Hepatocyte (in vitro differentiated cells): ENCODE data around the gene NAA11.

Source experiments
- EZH2 ChIP-seq: fragments of 200-600 bp; sonication (generic); IDR thresholded peaks from 2 replicates; pipeline ENCODE4 v1.6.1; 2016; ENCODE audit warnings: antibody characterized with exemption, mild to moderate bottlenecking, borderline replicate concordance
- EZH2phosphoT487 ChIP-seq: fragments of 200-600 bp; sonication (generic); IDR thresholded peaks from one replicate; pipeline ENCODE4 v1.6.1; 2018; ENCODE audit warnings: antibody characterized with exemption, mild to moderate bottlenecking, low read depth, moderate library complexity; ENCODE audit not compliant: unreplicated experiment, severe bottlenecking
- TF ChIP-seq, protein P1 (sequence below): fragments of 200-600 bp; sonication (generic); IDR thresholded peaks from 2 replicates; pipeline ENCODE4 v1.5.1; 2016; ENCODE audit warnings: antibody characterized with exemption, mild to moderate bottlenecking; ENCODE audit not compliant: poor library complexity

DNA sequence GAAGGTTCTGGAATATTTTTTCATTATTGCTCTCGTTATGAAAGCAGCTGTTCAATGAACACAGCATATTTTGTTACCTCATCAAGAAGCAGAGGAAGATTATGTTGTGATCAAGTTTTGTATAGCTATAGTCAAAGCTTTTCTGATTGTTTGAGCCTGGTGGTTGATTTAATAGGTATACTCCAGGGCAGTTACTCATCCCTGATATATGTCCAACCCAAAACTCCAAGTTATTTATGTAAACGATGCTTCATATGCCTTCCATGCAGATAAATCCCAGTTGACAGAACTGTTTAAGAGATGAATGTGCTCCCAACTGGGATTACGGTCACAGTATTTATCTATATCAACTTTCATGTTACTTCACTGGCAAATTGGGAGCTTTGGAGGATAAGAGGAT is 19.1 kb downstream of the NAA11 start:
- TF ChIP-seq, protein P1, sequence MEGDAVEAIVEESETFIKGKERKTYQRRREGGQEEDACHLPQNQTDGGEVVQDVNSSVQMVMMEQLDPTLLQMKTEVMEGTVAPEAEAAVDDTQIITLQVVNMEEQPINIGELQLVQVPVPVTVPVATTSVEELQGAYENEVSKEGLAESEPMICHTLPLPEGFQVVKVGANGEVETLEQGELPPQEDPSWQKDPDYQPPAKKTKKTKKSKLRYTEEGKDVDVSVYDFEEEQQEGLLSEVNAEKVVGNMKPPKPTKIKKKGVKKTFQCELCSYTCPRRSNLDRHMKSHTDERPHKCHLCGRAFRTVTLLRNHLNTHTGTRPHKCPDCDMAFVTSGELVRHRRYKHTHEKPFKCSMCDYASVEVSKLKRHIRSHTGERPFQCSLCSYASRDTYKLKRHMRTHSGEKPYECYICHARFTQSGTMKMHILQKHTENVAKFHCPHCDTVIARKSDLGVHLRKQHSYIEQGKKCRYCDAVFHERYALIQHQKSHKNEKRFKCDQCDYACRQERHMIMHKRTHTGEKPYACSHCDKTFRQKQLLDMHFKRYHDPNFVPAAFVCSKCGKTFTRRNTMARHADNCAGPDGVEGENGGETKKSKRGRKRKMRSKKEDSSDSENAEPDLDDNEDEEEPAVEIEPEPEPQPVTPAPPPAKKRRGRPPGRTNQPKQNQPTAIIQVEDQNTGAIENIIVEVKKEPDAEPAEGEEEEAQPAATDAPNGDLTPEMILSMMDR = no peak
- no peak for TF ChIP-seq EZH2
- no peak for TF ChIP-seq EZH2phosphoT487
